Tibial nerve (tissue), 3 donors: Measurements from ENCODE around the gene CARHSP1.

Source experiments
- CTCF ChIP-seq, 5 experiments: fragments of 200-600 bp in 3 of 5; fragments of 450-650 bp in 2 of 5; sonication (generic) in 3 of 5; IDR thresholded peaks; one replicate each; pipeline ENCODE4 v1.5.1; 2016 to 2019; ENCODE audit warnings: antibody characterized with exemption in 5 of 5, mild to moderate bottlenecking in 3 of 5, moderate library complexity in 2 of 5
- POLR2A ChIP-seq, 2 donors: fragments of 450-650 bp; IDR thresholded peaks; one replicate each; pipeline ENCODE4 v1.6.1; 2017; ENCODE audit warnings: antibody characterized with exemption in 2 of 2, mild to moderate bottlenecking in 2 of 2, moderate library complexity in 2 of 2

- TF ChIP-seq CTCF (IDR thresholded peaks at IDR 0.05) (no peak), POLR2A (IDR thresholded peaks at IDR 0.05) (no peak)
These were observed 9.7 kb upstream of the CARHSP1 start for GRCh38 chr16:8878523-8878911.
